ENCODE data around the gene SH3RF3. TPM values are rescaled to one million over a fixed set of nuclear protein-coding genes. Genes with fewer than 3 reads are reported as not detected.
A peak's percentile ranks its signal among the peaks of the same experiment; 100 is the strongest.

Gene SH3RF3
- total and polyA plus RNA-seq, 12 donors: 0.72 to 19.1 (median 12.2) TPM

DNA sequence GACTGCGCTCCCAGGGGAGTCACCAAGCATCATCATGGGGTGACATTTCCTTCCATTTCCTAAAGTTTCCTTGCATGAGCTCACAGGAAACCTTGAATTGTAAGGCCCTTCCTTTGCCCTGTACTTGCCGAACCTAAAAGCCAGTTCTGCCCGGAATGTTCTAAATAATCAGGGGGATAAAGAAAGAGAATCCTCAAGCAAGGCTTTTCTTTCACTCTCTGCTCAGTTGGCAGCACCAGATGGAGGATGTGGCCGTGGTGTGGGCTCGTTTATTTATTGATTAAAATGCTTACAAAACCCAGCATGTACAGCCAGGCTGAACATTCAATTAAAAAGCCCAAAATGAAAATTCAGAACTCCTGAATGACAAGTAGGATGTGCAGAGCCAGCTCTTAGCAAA is 170.5 kb downstream of the SH3RF3 start:
- H3K4me1 ChIP-seq (replicated peaks in 1 of 2): no peaks in the 10 kb centered on the region
- no peak for DNase-seq
- no peaks in the 10 kb centered on the region for H3K36me3 ChIP-seq (replicated peaks in 1 of 2)
- intact Hi-C loops (cut with DNase I): no loop called here
- H3K27ac ChIP-seq: peak overlapping the region in 1 of 5 donors; percentile 22
- WGBS, 4 donors: 64 to 80% (median 72%) methylated on average over 5 of the region's 5 CpGs
- no peaks in the 10 kb centered on the region for H3K27me3 ChIP-seq
- no peaks in the 10 kb centered on the region for H3K9me3 ChIP-seq (replicated peaks in 1 of 3)
- H3K4me3 ChIP-seq: no peak overlapping the region
- no peak for TF ChIP-seq CTCF (IDR thresholded peaks at IDR 0.05)
- TF ChIP-seq POLR2A (IDR thresholded peaks at IDR 0.05): no peak

DNA sequence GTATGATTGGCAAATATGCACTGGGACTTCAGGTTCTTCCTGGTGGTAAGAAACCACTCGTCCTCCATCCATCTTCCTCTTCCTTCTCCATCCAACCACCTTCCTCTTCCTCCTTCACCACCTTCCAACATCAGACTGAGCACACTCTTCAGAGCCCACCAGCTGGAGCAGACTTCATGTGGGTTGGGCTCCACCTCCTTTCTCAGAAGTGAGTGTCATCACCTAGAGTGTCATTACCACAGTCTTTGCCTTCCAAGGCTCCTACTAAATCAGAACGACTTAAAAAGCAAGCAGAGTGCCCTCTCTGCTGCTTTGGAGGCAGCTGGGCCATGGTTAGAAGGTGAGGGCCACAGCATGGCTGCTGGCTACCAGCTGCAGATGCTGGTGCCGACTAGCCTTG is 171.6 kb downstream of the SH3RF3 start:
- no peak for TF ChIP-seq CTCF (IDR thresholded peaks at IDR 0.05)
- no peak for TF ChIP-seq POLR2A (IDR thresholded peaks at IDR 0.05)
- WGBS, 4 donors: 71 to 82% (median 75%) methylated on average over 3 of the region's 3 CpGs
- no peak for DNase-seq
- Histone ChIP-seq H3K27me3 (no peaks in the 10 kb centered on the region), H3K9me3 (replicated peaks in 1 of 3) (no peaks in the 10 kb centered on the region), H3K4me3 (no peak overlapping the region), H3K4me1 (replicated peaks in 1 of 2) (no peaks in the 10 kb centered on the region), H3K36me3 (replicated peaks in 1 of 2) (no peaks in the 10 kb centered on the region), H3K27ac (peak overlapping the region in 1 of 5 donors; percentile 5)
- intact Hi-C loops (cut with DNase I): no loop called here

DNA sequence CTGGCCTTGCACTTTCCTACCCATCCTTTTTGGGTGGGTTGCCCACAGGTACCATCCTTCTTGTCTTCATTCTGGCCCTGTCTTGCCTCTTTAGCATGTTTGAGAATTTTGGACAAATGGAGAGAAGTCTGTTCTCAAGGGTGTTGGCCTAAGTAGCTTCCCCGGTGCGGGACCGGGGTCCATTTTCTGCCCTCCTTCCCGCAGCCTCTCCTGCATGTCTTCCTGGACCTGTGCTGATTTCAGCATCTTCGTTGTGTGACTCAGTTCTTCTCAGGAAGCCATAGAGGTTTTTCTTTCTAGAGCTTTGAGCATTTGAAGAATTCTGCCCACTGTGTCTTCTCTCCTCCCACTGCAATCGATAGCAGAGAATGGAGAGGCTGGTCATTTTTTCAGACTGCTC is 172.7 kb downstream of the SH3RF3 start:
- no peaks in the 10 kb centered on the region for H3K36me3 ChIP-seq (replicated peaks in 1 of 2)
- no peak overlapping the region for H3K27ac ChIP-seq
- intact Hi-C loops (cut with DNase I): no loop called here
- WGBS, 4 donors: 92 to 95% (median 94%) methylated on average over 6 of the region's 6 CpGs
- no peaks in the 10 kb centered on the region for H3K27me3 ChIP-seq
- no peaks in the 10 kb centered on the region for H3K9me3 ChIP-seq (replicated peaks in 1 of 3)
- no peaks in the 10 kb centered on the region for H3K4me1 ChIP-seq (replicated peaks in 1 of 2)
- DNase-seq: no peak
- TF ChIP-seq POLR2A (IDR thresholded peaks at IDR 0.05) (no peak), CTCF (IDR thresholded peaks at IDR 0.05) (no peak)
- no peak overlapping the region for H3K4me3 ChIP-seq

- no peaks in the 10 kb centered on the region for H3K36me3 ChIP-seq (replicated peaks in 1 of 2)
- intact Hi-C loops (cut with DNase I): no loop called here
- 95 to 96% (median 95%) methylated on average over 6 of the region's 6 CpGs for WGBS, 4 donors
- no peak for DNase-seq
- no peak overlapping the region for H3K27ac ChIP-seq
- no peak for TF ChIP-seq CTCF (IDR thresholded peaks at IDR 0.05)
- TF ChIP-seq POLR2A (IDR thresholded peaks at IDR 0.05): no peak
- no peaks in the 10 kb centered on the region for H3K4me1 ChIP-seq (replicated peaks in 1 of 2)
- no peaks in the 10 kb centered on the region for H3K9me3 ChIP-seq (replicated peaks in 1 of 3)
- no peaks in the 10 kb centered on the region for H3K27me3 ChIP-seq
- H3K4me3 ChIP-seq: no peak overlapping the region
These were observed 173.3 kb downstream of the SH3RF3 start for GRCh38 chr2:109302319-109302718.

All from adrenal gland (tissue), 12 donors.